Retinal pigment epithelial cell (primary cell): ENCODE measurements around the gene CRELD2.

Source experiments
- DNase-seq: peaks from one replicate; pipeline ENCODE4 v3.0.0-alpha.2; 2010; ENCODE audit warnings: low read depth
- H3K4me3 ChIP-seq: 2 replicates; pipeline ENCODE4 v1.5.1; 2011; ENCODE audit warnings: mild to moderate bottlenecking, low read length, control low read depth, moderate library complexity
- TF ChIP-seq, protein P1 (sequence below): conservative IDR thresholded peaks from 2 replicates; pipeline ENCODE4 v1.5.1; 2011; ENCODE audit warnings: low read depth, low read length, control low read depth, inconsistent platforms

The CRELD2 gene

DNA sequence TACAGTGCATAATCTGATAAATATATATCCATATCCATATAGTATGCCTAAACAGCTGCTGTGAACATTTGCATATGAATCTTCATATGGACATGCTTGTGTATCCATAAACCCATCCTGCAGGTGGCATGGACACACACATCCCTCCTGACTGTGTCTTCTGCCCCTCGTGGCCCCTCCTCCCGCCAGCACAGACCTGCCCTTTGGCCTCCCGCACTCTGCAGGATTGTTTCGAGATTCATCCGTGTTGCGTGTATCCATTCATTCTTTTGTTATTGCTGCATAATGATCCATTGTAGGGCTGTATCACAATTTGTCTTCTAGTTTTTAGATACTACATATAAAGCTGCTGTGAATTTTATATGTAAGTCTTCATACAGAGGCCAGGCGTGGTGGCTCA lies 40.8 kb upstream of the CRELD2 start:
- H3K4me3 ChIP-seq: no peak overlapping the region
- DNase-seq: no peak
- TF ChIP-seq, protein P1, sequence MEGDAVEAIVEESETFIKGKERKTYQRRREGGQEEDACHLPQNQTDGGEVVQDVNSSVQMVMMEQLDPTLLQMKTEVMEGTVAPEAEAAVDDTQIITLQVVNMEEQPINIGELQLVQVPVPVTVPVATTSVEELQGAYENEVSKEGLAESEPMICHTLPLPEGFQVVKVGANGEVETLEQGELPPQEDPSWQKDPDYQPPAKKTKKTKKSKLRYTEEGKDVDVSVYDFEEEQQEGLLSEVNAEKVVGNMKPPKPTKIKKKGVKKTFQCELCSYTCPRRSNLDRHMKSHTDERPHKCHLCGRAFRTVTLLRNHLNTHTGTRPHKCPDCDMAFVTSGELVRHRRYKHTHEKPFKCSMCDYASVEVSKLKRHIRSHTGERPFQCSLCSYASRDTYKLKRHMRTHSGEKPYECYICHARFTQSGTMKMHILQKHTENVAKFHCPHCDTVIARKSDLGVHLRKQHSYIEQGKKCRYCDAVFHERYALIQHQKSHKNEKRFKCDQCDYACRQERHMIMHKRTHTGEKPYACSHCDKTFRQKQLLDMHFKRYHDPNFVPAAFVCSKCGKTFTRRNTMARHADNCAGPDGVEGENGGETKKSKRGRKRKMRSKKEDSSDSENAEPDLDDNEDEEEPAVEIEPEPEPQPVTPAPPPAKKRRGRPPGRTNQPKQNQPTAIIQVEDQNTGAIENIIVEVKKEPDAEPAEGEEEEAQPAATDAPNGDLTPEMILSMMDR: no peak

DNA sequence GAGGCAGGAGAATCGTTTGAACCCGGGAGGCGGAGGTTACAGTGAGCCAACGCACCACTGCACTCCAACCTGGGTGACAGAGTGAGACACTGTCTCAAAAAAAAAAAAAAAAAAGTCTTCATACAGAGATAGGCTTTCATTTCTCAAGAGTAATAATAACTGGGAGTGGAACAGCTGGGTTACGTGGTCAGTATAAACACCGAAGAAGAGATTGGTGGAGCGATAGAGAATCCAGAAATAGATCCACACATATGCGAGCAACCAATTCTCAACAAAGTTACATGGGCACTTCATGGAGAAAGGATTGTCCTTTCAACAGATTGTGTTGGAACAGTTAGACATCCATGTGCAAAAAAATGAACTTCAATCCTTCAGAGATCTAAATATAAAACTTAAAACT lies 40.2 kb upstream of the CRELD2 start:
- H3K4me3 ChIP-seq: no peak overlapping the region
- TF ChIP-seq, protein P1: no peak
- no peak for DNase-seq

DNA sequence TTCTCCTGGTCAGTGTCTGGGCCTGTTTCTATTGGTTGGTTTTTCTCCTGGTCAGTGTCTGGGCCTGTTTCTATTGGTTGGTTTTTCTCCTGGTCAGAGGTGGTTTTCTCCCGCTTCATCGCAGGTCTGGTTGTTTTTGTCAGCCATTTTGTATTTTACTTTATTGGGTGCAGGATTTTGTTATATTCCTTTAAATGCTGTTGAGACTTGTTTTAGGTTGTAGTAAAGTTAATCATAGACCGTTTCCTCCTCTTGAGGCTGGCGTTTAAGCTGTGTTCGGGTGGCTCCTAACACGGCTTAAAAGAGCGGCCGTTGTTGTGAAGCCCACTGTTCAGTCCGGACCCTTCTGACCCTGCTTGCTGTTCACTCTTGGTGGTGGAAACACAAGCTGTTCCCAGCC lies 38.6 kb upstream of the CRELD2 start:
- TF ChIP-seq, protein P1: no peak
- no peak overlapping the region for H3K4me3 ChIP-seq
- DNase-seq: no peak

DNA sequence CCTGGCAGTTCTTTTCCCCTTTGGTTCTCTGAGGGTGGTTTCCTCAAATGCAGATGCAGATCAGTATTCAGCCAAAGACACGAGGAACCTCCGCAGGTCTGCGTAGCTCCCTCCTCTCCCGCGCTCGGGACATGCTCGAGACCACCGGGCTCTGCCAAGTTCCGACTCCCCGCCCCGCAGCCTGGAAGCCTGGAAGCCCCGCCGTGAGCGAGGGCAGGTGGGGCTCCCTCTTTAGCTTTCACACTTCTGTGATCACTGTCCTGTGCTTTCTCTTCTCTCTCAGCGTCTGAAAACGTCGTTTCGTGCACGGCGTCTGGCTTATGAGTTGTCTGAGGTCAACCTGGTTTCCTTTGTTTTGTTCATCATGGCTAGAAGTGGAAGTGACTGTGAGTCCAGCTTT lies 38.2 kb upstream of the CRELD2 start:
- TF ChIP-seq, protein P1: no peak

DNA sequence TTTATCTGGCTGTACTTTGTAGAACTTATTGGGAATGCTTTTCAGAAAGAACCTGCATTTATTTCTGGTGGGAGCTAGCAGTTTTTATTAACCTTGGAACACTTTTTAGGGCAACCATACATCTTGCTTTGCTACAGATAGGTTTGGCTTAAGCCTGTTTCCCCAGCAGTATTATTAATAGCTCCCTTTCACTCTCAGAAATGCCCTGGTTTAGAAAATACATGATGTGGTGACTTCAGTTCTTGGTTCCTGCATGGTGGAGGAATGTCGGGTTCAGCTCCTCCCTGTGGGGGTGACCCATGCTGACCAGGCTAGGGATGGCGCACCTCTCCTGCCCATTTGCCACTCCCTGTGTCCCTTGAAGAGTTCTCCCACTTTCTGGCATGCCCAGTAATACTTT lies 36.6 kb upstream of the CRELD2 start:
- H3K4me3 ChIP-seq: no peak overlapping the region
- DNase-seq: no peak
- TF ChIP-seq, protein P1: no peak

More for the DNA sequence above, 38.2 kb upstream of the CRELD2 start:
- no peak overlapping the region for H3K4me3 ChIP-seq
- DNase-seq: no peak

DNA sequence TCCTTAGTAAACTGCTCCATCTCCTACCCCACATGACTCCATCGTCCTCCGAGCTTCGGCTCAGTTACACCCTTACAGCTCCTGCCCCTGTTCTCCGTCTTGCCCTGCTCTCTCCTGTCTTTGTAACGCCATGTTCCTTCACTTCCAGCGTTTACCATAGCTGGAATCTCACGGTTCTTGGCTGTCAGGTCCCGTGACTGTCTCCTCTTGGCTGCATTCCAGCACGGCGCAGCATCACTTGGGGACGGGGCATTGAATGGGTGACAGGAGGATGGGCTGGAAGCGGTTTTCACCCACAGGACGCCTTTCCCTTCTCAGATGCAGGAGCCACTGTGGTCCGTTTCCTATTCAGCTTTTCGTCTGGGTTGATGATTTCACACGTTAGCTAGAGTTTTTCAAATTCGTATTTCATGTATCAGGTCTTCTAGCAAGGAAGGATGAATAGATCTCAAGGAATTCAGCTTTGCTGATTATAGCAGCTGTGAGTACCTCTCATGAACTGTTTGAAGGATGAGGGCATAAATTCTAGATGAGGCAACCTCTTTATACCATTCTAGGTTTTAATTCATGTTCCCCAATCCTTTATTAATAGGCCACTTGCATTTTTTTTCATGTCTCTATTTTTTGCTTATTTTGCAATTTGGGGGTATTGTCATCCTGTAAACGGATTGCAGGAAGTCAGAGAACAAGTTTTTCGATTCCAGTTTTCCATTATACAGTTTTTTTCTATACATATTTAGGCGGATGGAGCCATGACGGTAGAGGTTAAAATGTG lies 35.7 kb upstream of the CRELD2 start:
- no peak overlapping the region for H3K4me3 ChIP-seq
- TF ChIP-seq, protein P1: no peak
- DNase-seq: no peak

DNA sequence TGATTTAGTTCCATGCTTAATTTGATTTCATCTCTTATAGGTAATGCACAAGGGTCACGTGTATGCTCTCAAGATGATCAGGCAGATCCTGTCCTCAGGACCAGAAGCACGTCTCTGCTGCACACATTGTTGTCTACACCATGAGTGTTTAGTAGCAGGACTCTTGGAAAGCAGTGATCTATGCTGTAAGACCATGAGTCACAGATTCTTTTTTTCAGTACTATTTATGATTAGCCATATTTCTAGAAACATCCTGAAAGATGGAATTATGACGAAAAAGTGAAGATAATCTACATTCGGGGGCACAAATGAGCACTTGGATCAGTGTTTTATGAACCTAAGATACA lies 35.2 kb upstream of the CRELD2 start:
- TF ChIP-seq, protein P1: no peak
- no peak overlapping the region for H3K4me3 ChIP-seq
- DNase-seq: peak; percentile 4
